HG02852 (cell line): ENCODE results near the gene SF3B2.
A peak's percentile ranks its signal among the peaks of the same experiment; 100 is the strongest.

Source experiments
- ATAC-seq: cut with Tn5 transposase; IDR thresholded peaks from one replicate; pipeline ENCODE4 v1.9.1; 2021; ENCODE audit warnings: mild to moderate bottlenecking, moderate library complexity; ENCODE audit not compliant: unreplicated experiment

Gene SF3B2

DNA sequence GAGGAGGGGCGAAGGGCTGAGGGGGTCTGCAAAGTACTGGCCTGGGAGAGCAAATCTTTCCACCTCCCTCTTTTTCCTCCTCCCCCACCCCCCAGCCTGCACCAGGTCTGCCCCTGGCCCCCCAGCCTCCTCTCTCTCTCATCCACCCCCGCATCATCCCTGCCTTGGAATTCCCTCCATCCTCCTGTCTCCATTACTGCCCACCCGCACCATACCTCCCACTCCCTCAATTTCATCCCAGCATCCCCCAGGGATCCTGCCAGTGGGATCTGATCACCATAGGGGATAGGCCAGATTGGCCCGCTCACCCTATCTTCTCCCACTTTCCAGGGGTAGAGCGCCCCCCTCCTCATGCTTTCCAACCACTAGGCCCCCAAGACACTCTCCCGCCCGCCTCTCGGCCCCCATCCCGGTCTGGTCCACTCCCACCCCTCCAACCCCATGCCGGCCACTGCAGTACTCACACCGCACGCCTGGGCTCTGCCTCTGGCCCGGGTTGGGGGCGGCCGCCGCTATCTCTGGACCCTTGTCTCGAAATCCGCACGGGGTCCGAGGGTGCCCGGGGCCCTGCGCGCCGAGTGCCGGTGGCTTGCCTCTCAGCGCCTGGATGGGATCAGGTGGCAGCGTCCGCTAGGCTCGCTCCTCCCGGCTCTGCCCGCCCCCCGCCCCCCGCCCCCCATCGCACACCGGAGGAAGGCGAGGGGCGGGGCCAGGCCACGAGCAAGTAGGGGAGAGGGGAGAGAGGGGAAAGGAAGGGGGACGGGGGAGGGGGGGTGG is 3.4 kb upstream of the SF3B2 start, which contains the start of gene GAL3ST3:
GAL3ST3 (minus strand) TSS at position 615 of the 777 bp plus-strand sequence. CDS start 3,746 bp downstream, outside the sequence.
- no peak for ATAC-seq

- ATAC-seq = no peak
Measured at GRCh38 chr11:66050581-66051231, 1.5 kb upstream of the SF3B2 start.

DNA sequence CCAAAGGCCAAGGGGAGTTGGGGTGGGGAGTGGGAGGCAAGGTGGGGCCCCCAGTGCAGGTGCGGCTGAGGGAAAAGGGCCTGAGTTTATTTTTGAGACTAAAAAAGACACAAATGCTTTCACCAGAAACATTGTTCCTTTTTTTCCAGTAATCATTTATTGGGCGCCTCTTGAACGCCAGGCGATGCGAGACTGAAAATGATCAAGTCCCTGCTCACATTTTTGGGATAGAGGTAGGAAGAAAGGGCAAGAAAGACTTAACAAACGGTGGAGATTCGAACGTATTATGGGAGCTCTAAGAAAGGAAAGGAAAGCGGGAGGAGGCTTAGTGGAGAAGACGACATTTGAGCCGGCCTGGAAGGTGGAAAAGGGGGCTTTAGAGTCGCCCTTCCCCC is 796 bp upstream of the SF3B2 start:
- ATAC-seq = no peak

GRCh38 chr11:66052664-66052982 is 459 bp downstream of the SF3B2 start:
- ATAC-seq = no peak

- no peak for ATAC-seq
Measured at GRCh38 chr11:66055021-66055420, 2.9 kb downstream of the SF3B2 start.

DNA sequence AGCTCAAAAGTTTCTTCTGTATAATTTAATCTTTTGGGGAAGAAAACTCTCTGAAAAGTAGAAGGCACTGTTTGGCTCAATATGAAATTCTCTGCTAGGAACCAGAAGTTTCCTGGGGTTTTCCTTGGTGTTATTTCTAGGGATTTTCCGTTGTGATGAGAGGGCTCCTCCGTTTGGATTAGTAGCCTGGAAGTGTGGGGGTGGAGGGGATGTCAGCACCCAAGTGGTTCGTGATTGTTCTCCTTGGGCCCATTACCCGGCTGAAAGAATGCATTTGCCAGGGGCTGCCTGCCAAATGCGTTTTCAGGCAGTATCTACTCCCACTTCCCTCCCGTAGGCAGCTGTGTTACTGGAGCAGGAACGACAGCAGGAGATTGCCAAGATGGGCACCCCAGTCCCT is 4.3 kb downstream of the SF3B2 start:
- no peak for ATAC-seq

DNA sequence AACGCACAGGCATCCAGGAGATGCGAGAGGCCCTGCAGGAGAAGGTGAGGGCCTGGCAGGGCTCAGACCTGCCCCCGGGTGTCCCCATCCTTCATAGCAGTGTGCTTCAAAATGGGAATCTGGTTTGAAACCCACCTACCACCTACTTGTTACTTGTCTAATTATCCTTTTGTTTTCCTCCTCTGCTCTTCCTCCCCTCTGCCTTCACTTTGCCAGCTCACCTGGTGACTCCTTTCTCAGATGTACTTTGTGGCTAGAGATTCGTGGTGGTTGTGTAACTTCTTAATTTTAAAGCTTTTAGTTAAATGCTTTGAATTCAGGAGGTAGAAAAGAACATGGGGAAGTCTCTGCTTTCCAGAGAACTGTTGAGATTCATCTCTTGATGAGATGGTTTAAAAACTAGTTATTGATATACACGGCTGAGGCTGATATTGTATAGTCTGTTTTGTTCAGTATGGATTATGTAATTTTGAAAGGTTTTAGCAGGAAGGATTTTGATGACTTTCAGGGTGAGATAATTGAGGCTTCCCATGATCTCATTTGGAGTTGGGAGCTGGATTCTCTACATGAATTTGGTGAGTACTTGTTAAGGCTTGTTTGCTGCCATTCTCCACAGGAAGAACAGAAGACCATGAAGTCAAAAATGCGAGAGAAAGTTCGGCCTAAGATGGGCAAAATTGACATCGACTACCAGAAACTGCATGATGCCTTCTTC is 8.0 kb downstream of the SF3B2 start:
- no peak for ATAC-seq

GRCh38 chr11:66061268-66061667 is 9.1 kb downstream of the SF3B2 start:
- ATAC-seq = no peak

- ATAC-seq = no peak
Measured at GRCh38 chr11:66062408-66062807, 10.2 kb downstream of the SF3B2 start.

GRCh38 chr11:66063900-66064299 is 11.7 kb downstream of the SF3B2 start:
- no peak for ATAC-seq

DNA sequence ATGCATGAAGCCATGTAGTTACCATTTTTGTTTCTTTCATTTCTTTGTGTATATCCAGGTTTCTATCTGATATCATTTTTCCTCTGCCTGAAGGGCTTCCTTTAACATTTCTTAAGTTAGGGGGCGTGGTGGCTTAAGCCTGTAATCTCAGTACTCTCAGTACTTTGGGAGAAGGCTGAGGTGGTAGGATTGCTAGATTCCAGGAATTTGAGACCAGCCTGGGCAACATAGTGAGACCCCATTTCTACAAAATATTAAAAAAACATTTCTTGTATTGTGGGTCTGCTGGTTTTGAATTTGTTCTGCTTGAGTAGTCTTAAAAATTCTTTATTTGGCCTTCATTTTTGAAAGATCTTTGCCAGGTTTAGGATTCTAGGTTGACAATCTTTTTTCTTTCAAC is 12.4 kb downstream of the SF3B2 start:
- ATAC-seq = no peak

- no peak for ATAC-seq
Measured at GRCh38 chr11:66066751-66067150, 14.6 kb downstream of the SF3B2 start.

DNA sequence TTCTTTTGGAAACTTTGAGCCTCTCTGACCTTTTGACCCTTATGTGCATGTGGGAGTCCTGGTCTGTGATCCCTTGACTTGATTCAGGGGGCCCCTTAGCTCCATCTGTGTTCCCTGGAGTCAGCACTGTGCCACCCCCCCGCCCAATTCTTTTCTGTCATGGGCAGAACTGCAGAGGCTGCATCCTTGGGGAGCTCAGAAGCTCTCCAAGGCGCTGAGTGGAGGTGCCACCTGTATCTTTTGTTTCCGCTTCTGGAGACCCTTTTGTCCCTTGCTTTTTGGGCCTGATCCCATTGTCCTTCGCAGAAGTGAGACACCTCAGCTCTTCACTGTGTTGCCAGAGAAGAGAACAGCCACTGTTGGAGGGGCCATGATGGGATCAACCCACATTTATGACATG is 15.5 kb downstream of the SF3B2 start:
- ATAC-seq = no peak

DNA sequence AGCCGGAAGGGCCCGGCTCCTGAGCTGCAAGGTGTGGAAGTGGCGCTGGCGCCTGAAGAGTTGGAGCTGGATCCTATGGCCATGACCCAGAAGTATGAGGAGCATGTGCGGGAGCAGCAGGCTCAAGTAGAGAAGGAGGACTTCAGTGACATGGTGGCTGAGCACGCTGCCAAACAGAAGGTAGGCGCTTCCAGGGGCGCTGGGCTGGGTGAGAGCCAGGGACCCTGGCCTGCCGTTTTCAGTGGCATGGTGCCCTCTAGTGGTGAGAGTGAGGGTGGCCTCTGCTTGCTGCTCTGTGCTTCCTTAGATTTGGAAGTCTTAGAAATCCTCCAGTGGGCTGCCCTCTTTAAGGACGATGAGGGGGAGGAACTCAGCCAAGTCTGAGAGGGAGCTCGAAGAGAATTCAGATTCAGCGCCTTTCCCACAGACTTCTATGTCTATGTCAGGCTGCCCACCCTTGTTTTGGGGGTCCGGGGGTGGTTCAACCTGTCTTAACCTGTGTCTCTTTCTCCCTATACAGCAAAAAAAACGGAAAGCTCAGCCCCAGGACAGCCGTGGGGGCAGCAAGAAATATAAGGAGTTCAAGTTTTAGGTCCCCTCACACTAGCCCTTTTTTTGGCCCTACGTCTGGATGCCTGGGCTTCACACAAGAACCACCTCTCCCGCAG is 16.1 kb downstream of the SF3B2 start:
- ATAC-seq = no peak

DNA sequence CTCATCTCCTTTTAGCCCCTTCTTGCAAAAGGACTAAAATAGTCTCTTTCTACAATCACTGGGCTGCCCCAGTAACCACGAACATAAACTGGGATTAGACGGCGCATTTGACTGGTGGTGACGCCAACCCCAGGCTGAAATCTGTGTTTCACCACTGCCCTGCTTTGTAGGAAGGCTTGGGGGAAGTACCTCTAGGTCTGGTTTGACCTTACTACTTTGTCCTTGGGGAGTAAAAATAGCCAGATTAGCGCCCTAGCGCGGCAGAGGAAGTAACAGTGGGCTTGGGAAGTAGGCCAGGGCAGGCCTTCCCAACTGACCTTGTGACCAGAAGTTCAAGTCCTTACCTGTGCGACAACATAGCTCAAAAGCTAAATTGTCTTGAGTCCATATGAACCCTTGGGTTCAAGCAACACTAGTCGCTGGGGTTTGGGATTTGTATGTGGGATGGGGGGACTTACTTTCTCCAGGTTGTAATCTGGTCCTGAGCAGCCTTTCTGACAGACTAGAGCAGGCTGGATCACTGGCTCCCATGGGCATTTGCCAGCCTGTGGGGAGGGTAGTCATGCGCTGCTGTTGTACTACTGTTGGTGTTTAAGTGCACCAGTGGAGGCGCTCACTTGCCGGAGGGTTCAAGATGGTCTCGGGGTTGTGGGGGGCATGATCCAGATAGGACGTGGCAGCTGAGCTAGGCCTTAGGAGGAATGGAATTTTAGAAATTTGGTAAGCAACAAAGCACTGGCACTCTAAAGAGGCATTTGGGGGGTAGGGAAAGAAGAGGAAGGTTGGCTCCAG is 17.0 kb downstream of the SF3B2 start:
- no peak for ATAC-seq

GRCh38 chr11:66069715-66070603 is 17.8 kb downstream of the SF3B2 start, which contains the start of gene PACS1:
TSS of gene PACS1 (plus strand) at chr11:66070272. CDS start at chr11:66070487, 215 bp downstream.
- ATAC-seq = peak; percentile 47

- peak; percentile 16 for ATAC-seq
Measured at GRCh38 chr11:66070604-66071380, 18.6 kb downstream of the SF3B2 start.

- no peak for ATAC-seq
Measured at GRCh38 chr11:66071381-66071801, 19.2 kb downstream of the SF3B2 start.

DNA sequence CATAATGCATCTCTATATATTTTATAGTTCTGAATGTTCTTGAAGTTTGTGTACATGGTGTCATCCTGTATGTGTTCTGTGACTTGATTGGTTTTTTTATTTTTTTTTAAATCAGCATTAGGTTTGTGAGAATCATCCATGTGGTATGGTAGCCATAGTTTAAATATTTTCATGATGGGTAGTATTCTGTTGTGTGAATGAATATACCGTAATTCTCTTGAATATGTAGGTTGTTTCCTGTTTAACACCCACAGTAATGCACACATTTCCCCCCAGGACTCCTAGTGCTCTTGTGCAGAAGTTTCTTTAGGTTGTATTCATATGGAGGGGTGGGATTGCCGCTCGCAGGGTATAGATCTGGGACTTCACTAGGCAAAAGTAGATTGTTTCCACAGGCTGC is 19.9 kb downstream of the SF3B2 start:
- ATAC-seq = no peak
